Activated T-cell treated with anti-CD3 and anti-CD28 coated beads, Interleukin-2, amount 50 U/mL, for 24 hours (primary cell): ENCODE data around the gene ACMSD.

ENCODE experiments used
- DNase-seq: peaks from one replicate; pipeline ENCODE4 v3.0.0-alpha.2; 2020
- H3K27ac Mint-ChIP-seq: 2 replicates; pipeline ENCODE4 v1.8.0; 2020; ENCODE audit warnings: mild to moderate bottlenecking, mixed read lengths
- H3K27me3 Mint-ChIP-seq: 2 replicates; pipeline ENCODE4 v1.8.0; 2020; ENCODE audit warnings: mixed read lengths
- H3K36me3 Mint-ChIP-seq: 2 replicates; pipeline ENCODE4 v1.8.0; 2020; ENCODE audit warnings: low read depth, mixed read lengths
- H3K4me1 Mint-ChIP-seq: 2 replicates; pipeline ENCODE4 v1.8.0; 2020; ENCODE audit warnings: low read depth, mixed read lengths
- H3K4me3 Mint-ChIP-seq: 2 replicates; pipeline ENCODE4 v1.8.0; 2020; ENCODE audit warnings: mild to moderate bottlenecking, moderate library complexity, mixed read lengths
- H3K9me3 Mint-ChIP-seq: 2 replicates; pipeline ENCODE4 v1.8.0; 2020; ENCODE audit warnings: mixed read lengths

Gene ACMSD

GRCh38 chr2:134933732-134934131 lies 95.3 kb downstream of the ACMSD start:
- no peaks in the 10 kb centered on the region for H3K27me3 Mint-ChIP-seq
- H3K4me3 Mint-ChIP-seq: no peak overlapping the region
- H3K4me1 Mint-ChIP-seq: peaks cover 77% of the 10 kb centered on the region
- DNase-seq: no peak
- no peaks in the 10 kb centered on the region for H3K9me3 Mint-ChIP-seq
- H3K36me3 Mint-ChIP-seq: peaks cover 88% of the 10 kb centered on the region
- H3K27ac Mint-ChIP-seq: peak overlapping the region; percentile 14

- Mint-ChIP-seq H3K9me3 (no peaks in the 10 kb centered on the region), H3K27ac (peak overlapping the region; percentile 14), H3K36me3 (peaks cover 91% of the 10 kb centered on the region), H3K4me1 (peaks cover 76% of the 10 kb centered on the region), H3K4me3 (no peak overlapping the region), H3K27me3 (no peaks in the 10 kb centered on the region)
- DNase-seq: no peak
These were observed 95.7 kb downstream of the ACMSD start for GRCh38 chr2:134934150-134934549.

- Mint-ChIP-seq H3K9me3 (no peaks in the 10 kb centered on the region), H3K36me3 (peaks cover 91% of the 10 kb centered on the region), H3K27me3 (no peaks in the 10 kb centered on the region), H3K4me3 (no peak overlapping the region), H3K4me1 (peaks cover 75% of the 10 kb centered on the region), H3K27ac (peak overlapping the region; percentile 38)
- DNase-seq: no peak
These were observed 96.2 kb downstream of the ACMSD start for GRCh38 chr2:134934641-134935040.

- Mint-ChIP-seq H3K27me3 (no peaks in the 10 kb centered on the region), H3K9me3 (no peaks in the 10 kb centered on the region), H3K4me3 (no peak overlapping the region), H3K27ac (no peak overlapping the region), H3K36me3 (peaks cover 86% of the 10 kb centered on the region), H3K4me1 (peaks cover 62% of the 10 kb centered on the region)
- no peak for DNase-seq
These were observed 98.3 kb downstream of the ACMSD start for GRCh38 chr2:134936691-134937090.

GRCh38 chr2:134943540-134943939 lies 105.1 kb downstream of the ACMSD start:
- no peak for DNase-seq
- Mint-ChIP-seq H3K9me3 (no peaks in the 10 kb centered on the region), H3K27ac (no peak overlapping the region), H3K4me3 (no peak overlapping the region), H3K36me3 (peaks cover 86% of the 10 kb centered on the region), H3K27me3 (no peaks in the 10 kb centered on the region), H3K4me1 (peaks cover 41% of the 10 kb centered on the region)

GRCh38 chr2:134944975-134945374 lies 106.6 kb downstream of the ACMSD start:
- Mint-ChIP-seq H3K27ac (peak overlapping the region; percentile 79), H3K36me3 (peaks cover 85% of the 10 kb centered on the region)

GRCh38 chr2:134946073-134946472 lies 107.7 kb downstream of the ACMSD start:
- H3K9me3 Mint-ChIP-seq: no peaks in the 10 kb centered on the region
- H3K27ac Mint-ChIP-seq: no peak overlapping the region
- peaks cover 48% of the 10 kb centered on the region for H3K4me1 Mint-ChIP-seq
- peaks cover 87% of the 10 kb centered on the region for H3K36me3 Mint-ChIP-seq
- DNase-seq: no peak
- no peak overlapping the region for H3K4me3 Mint-ChIP-seq
- H3K27me3 Mint-ChIP-seq: no peaks in the 10 kb centered on the region

More at GRCh38 chr2:134944975-134945374, 106.6 kb downstream of the ACMSD start:
- Mint-ChIP-seq H3K9me3 (no peaks in the 10 kb centered on the region), H3K27me3 (no peaks in the 10 kb centered on the region), H3K4me1 (peaks cover 45% of the 10 kb centered on the region), H3K4me3 (no peak overlapping the region)
- DNase-seq: no peak

- H3K27ac Mint-ChIP-seq: peak overlapping the region; percentile 83
- peaks cover 92% of the 10 kb centered on the region for H3K36me3 Mint-ChIP-seq
These were observed 111.7 kb downstream of the ACMSD start for GRCh38 chr2:134949981-134950708.

GRCh38 chr2:134950886-134951285 lies 112.5 kb downstream of the ACMSD start:
- H3K27me3 Mint-ChIP-seq: no peaks in the 10 kb centered on the region
- H3K4me3 Mint-ChIP-seq: no peak overlapping the region
- H3K9me3 Mint-ChIP-seq: no peaks in the 10 kb centered on the region
- peaks cover 35% of the 10 kb centered on the region for H3K4me1 Mint-ChIP-seq
- no peak overlapping the region for H3K27ac Mint-ChIP-seq
- no peak for DNase-seq
- peaks cover 91% of the 10 kb centered on the region for H3K36me3 Mint-ChIP-seq

More at GRCh38 chr2:134949981-134950708, 111.7 kb downstream of the ACMSD start:
- H3K9me3 Mint-ChIP-seq: no peaks in the 10 kb centered on the region
- peaks cover 36% of the 10 kb centered on the region for H3K4me1 Mint-ChIP-seq
- no peak overlapping the region for H3K4me3 Mint-ChIP-seq
- DNase-seq: no peak
- H3K27me3 Mint-ChIP-seq: no peaks in the 10 kb centered on the region
